ENCODE measurements around the gene SEC16B. TPM values are rescaled to one million over a fixed set of nuclear protein-coding genes. Genes with fewer than 3 reads are reported as not detected.

SEC16B gene
- total and polyA plus RNA-seq, 2 of the 13 experiments (the other 11 are each of a cell fraction or from before 2014, with no cell fraction given) = 4.6 to 5.8 TPM

- H3K4me2 ChIP-seq (ENCODE audit: low read depth, low read length) = no peak overlapping the region
- H3K4me3 ChIP-seq (replicated peaks in 1 of 3; ENCODE audit: insufficient read depth in 1 of 3, low read depth in 2 of 3, low read length in 3 of 3) = no peak overlapping the region
- H3K79me2 ChIP-seq (ENCODE audit: insufficient read depth, low read length) = no peaks in the 10 kb centered on the region
- in situ Hi-C loops (cut with HindIII; ENCODE audit: extremely low pct_ligation_motif_present, low pct_unique_long_range_greater_than_20kb) (loop anchor here (25.0 kb wide), 1 partner anchor 1020 kb away; no protein-coding TSS in a partner anchor), intact Hi-C loops (cut with micrococcal nuclease; ENCODE audit: unreplicated experiment) (no loop called here)
- no peak overlapping the region for H3K27ac ChIP-seq (ENCODE audit: extremely low read length, insufficient read depth, low read length)
- BruUV-seq (replicated peaks) = no TSS peak
- H3K27me3 ChIP-seq (ENCODE audit: control insufficient read depth in 1 of 2, insufficient read depth in 2 of 2, low read length in 2 of 2) = no peaks in the 10 kb centered on the region; a peak in 1 of 5 replicates
- ChIA-PET POLR2A (no interaction called here), CTCF (ENCODE audit: low intra/inter-chr PET ratio, low total read pairs) (no interaction called here)
- DNase-seq (ENCODE audit: low spot score) (no peak), ATAC-seq (no peak), FAIRE-seq (no peak)
- H3K9me3 ChIP-seq (ENCODE audit: low read length) = no peaks in the 10 kb centered on the region
- H2AFZ ChIP-seq (ENCODE audit: low read length) = no peak overlapping the region
- no peaks in the 10 kb centered on the region for H4K20me1 ChIP-seq (ENCODE audit: insufficient read depth, low read length)
- H3K4me1 ChIP-seq (ENCODE audit: insufficient read depth, low read length) = no peaks in the 10 kb centered on the region
- no peak overlapping the region for H3K9ac ChIP-seq (ENCODE audit: insufficient read depth, low read depth, low read length)
- peaks cover 4 to 38% of the 10 kb centered on the region in 2 experiments; a peak in 3 of 5 replicates for H3K36me3 ChIP-seq (replicated peaks in 1 of 2; ENCODE audit: control insufficient read depth in 1 of 2, insufficient read depth in 2 of 2, low read length in 2 of 2)
- no peak for TF ChIP-seq ZNF609 (CRISPR knock-in tag; IDR thresholded peaks at IDR 0.05; ENCODE audit: borderline replicate concordance)
- TF ChIP-seq ZFX (CRISPR knock-in tag; IDR thresholded peaks at IDR 0.05; ENCODE audit: low read depth) = no peak
- no peak for TF ChIP-seq ZZZ3 (CRISPR knock-in tag; IDR thresholded peaks at IDR 0.05; ENCODE audit: borderline replicate concordance)
- TF ChIP-seq NFRKB (IDR thresholded peaks at IDR 0.05) = no peak
- TF ChIP-seq FOXC1 (CRISPR knock-in tag; IDR thresholded peaks at IDR 0.05; ENCODE audit: borderline replicate concordance) = no peak
- no peak for TF ChIP-seq ARNT (IDR thresholded peaks at IDR 0.05)
- no peak for TF ChIP-seq ZNF24 (IDR thresholded peaks at IDR 0.05)
- no peak for TF ChIP-seq ZNF230 (CRISPR knock-in tag; IDR thresholded peaks at IDR 0.05)
- 94% methylated on average over 6 of the region's 8 CpGs for WGBS (ENCODE audit: low lambda C conversion rate)
Observed at GRCh38 chr1:177932123-177932522, 37.7 kb downstream of the SEC16B start.

All from HepG2 (cell line).